ENCODE results near the gene ZNF775.

DNA sequence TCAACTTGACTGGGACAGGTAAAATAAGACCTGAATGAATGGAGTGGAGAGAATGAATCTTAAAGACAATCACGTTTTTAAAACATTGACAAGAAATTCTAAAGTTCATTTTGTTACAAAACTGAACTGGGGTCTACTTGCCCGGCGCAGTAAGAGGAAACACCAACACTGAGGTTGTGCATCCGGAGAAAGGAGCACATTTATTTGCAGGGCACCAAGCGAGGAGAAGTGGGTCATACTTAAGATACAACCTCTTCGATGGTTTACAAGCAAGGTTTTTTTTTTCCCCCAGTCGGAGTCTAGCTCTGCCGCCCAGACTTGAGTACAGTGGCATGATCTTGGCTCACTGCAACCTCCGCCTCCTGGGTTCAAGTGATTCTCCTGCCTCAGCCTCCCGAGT, 13.9 kb upstream of the ZNF775 start:
- TF ChIP-seq, protein P1, sequence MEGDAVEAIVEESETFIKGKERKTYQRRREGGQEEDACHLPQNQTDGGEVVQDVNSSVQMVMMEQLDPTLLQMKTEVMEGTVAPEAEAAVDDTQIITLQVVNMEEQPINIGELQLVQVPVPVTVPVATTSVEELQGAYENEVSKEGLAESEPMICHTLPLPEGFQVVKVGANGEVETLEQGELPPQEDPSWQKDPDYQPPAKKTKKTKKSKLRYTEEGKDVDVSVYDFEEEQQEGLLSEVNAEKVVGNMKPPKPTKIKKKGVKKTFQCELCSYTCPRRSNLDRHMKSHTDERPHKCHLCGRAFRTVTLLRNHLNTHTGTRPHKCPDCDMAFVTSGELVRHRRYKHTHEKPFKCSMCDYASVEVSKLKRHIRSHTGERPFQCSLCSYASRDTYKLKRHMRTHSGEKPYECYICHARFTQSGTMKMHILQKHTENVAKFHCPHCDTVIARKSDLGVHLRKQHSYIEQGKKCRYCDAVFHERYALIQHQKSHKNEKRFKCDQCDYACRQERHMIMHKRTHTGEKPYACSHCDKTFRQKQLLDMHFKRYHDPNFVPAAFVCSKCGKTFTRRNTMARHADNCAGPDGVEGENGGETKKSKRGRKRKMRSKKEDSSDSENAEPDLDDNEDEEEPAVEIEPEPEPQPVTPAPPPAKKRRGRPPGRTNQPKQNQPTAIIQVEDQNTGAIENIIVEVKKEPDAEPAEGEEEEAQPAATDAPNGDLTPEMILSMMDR (conservative IDR thresholded peaks at IDR 0.05), result no peak
- TF ChIP-seq EZH2 (IDR thresholded peaks at IDR 0.05; ENCODE audit: low read depth), result no peak
